Breast epithelium (tissue), 3 donors: ENCODE results near the gene FNDC3B.

Source experiments
- POLR2A ChIP-seq: fragments of 450-650 bp; IDR thresholded peaks from one replicate; pipeline ENCODE4 v1.6.1; 2016; ENCODE audit warnings: antibody characterized with exemption, mild to moderate bottlenecking, moderate library complexity
- POLR2AphosphoS5 ChIP-seq, 3 donors: sonication (generic); formaldehyde crosslinking; IDR thresholded peaks; one replicate each; pipeline ENCODE4 v1.6.1; 2017; ENCODE audit warnings: antibody characterized with exemption in 3 of 3

GRCh38 chr3:172394692-172395091, 355.3 kb downstream of the FNDC3B start:
- TF ChIP-seq POLR2A (no peak), POLR2AphosphoS5 (IDR thresholded peaks at IDR 0.05) (no peak)
